ENCODE results near the gene CAMKK1. TPM values are rescaled to one million over a fixed set of nuclear protein-coding genes. Genes with fewer than 3 reads are reported as not detected.

Gene CAMKK1
- total RNA-seq, 1 donor from 2014 or later: 3.8 TPM

DNA sequence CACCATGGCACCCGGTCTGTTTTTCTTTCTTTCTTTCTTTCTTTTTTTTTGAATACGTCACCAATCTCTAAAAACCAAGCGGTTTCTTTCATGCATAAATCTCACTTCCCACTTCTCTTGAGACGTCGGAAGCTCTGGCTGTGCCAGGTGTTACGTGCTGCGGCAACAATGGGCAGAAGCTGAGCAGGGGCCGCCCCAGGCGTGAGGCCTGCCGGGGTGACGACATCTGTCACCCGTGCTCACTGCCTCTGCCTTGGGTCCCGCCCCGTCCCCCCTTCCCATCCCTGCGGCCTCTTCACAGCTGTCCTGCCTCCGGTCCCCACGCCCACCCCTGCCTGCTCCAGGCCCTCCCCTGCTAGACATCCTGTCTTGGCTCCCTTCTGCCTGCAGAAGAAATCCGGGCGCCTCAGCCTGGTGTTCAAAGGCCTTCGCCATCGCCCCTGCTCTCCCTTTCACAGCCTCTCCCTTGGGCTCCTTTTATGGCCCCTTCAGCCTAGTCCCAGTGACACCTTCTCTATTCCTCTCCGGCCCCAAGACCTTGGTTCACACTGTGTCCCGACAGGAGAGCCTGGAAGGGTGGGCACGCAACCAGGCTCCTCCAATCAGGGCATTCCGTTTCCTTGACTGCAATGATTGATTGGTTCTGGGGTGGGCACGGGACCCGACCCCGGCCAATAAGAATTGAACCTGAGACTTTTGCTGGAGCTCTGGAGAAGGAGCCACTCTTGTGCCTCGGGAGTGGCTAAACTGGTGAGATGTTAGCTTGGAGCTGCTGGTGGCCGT lies 18.6 kb upstream of the CAMKK1 start:
- H3K27ac ChIP-seq (ENCODE audit: low read depth, low read length): no peak overlapping the region

GRCh38 chr17:3910420-3911270 lies 17.8 kb upstream of the CAMKK1 start:
- no peak overlapping the region for H3K27ac ChIP-seq (ENCODE audit: low read depth, low read length)

More for the DNA sequence above, 18.6 kb upstream of the CAMKK1 start:
- no peaks in the 10 kb centered on the region for H3K4me1 ChIP-seq (ENCODE audit: insufficient read depth, low read length)
- Mint-ChIP-seq H3K36me3 (ENCODE audit: low read depth, unreplicated experiment) (no peaks in the 10 kb centered on the region), H3K27ac (ENCODE audit: unreplicated experiment) (no peak overlapping the region), H3K4me1 (ENCODE audit: low read depth, unreplicated experiment) (no peaks in the 10 kb centered on the region), H3K4me3 (ENCODE audit: unreplicated experiment) (peak overlapping the region; percentile 64), H3K9me3 (ENCODE audit: unreplicated experiment) (no peaks in the 10 kb centered on the region), H3K27me3 (ENCODE audit: low read depth, unreplicated experiment) (peaks cover 33% of the 10 kb centered on the region)
- H3K9me3 ChIP-seq (ENCODE audit: insufficient read depth, low read depth, low read length): no peaks in the 10 kb centered on the region
- DNase-seq (ENCODE audit: low read depth) (no peak), FAIRE-seq (no peak)
- no peak overlapping the region for H3K4me3 ChIP-seq (ENCODE audit: insufficient read depth, low read depth, low read length)
- no peak for TF ChIP-seq EZH2 (IDR thresholded peaks at IDR 0.05; ENCODE audit: insufficient read depth, low read length)
- TF ChIP-seq, protein P1, sequence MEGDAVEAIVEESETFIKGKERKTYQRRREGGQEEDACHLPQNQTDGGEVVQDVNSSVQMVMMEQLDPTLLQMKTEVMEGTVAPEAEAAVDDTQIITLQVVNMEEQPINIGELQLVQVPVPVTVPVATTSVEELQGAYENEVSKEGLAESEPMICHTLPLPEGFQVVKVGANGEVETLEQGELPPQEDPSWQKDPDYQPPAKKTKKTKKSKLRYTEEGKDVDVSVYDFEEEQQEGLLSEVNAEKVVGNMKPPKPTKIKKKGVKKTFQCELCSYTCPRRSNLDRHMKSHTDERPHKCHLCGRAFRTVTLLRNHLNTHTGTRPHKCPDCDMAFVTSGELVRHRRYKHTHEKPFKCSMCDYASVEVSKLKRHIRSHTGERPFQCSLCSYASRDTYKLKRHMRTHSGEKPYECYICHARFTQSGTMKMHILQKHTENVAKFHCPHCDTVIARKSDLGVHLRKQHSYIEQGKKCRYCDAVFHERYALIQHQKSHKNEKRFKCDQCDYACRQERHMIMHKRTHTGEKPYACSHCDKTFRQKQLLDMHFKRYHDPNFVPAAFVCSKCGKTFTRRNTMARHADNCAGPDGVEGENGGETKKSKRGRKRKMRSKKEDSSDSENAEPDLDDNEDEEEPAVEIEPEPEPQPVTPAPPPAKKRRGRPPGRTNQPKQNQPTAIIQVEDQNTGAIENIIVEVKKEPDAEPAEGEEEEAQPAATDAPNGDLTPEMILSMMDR (IDR thresholded peaks at IDR 0.05; ENCODE audit: insufficient read depth, low read depth, low read length): no peak
- no peaks in the 10 kb centered on the region for H3K79me2 ChIP-seq (ENCODE audit: insufficient read depth, low read length)
- no peak overlapping the region for H2AFZ ChIP-seq (ENCODE audit: low read depth, low read length)
- no peak overlapping the region for H3K9ac ChIP-seq (ENCODE audit: low read length)
- H3K27me3 ChIP-seq (ENCODE audit: insufficient read depth, low read length): no peaks in the 10 kb centered on the region
- no peak overlapping the region for H3K4me2 ChIP-seq (ENCODE audit: low read length)
- no peaks in the 10 kb centered on the region for H3K36me3 ChIP-seq (ENCODE audit: insufficient read depth, low read length)
- H4K20me1 ChIP-seq (ENCODE audit: insufficient read depth, low read length): no peaks in the 10 kb centered on the region

More at GRCh38 chr17:3910420-3911270, 17.8 kb upstream of the CAMKK1 start:
- Histone ChIP-seq H3K4me3 (ENCODE audit: insufficient read depth, low read depth, low read length) (no peak overlapping the region), H3K4me1 (ENCODE audit: insufficient read depth, low read length) (no peaks in the 10 kb centered on the region), H3K36me3 (ENCODE audit: insufficient read depth, low read length) (no peaks in the 10 kb centered on the region), H3K27me3 (ENCODE audit: insufficient read depth, low read length) (no peaks in the 10 kb centered on the region), H3K9me3 (ENCODE audit: insufficient read depth, low read depth, low read length) (no peaks in the 10 kb centered on the region), H2AFZ (ENCODE audit: low read depth, low read length) (no peak overlapping the region), H3K9ac (ENCODE audit: low read length) (no peak overlapping the region), H4K20me1 (ENCODE audit: insufficient read depth, low read length) (no peaks in the 10 kb centered on the region), H3K79me2 (ENCODE audit: insufficient read depth, low read length) (no peaks in the 10 kb centered on the region), H3K4me2 (ENCODE audit: low read length) (no peak overlapping the region)
- no peak for FAIRE-seq
- H3K4me3 Mint-ChIP-seq (ENCODE audit: unreplicated experiment): no peak overlapping the region
- no peaks in the 10 kb centered on the region for H3K9me3 Mint-ChIP-seq (ENCODE audit: unreplicated experiment)
- no peaks in the 10 kb centered on the region for H3K36me3 Mint-ChIP-seq (ENCODE audit: low read depth, unreplicated experiment)
- no peak for TF ChIP-seq EZH2 (IDR thresholded peaks at IDR 0.05; ENCODE audit: insufficient read depth, low read length)
- TF ChIP-seq, protein P1 (IDR thresholded peaks at IDR 0.05; ENCODE audit: insufficient read depth, low read depth, low read length): no peak
- H3K4me1 Mint-ChIP-seq (ENCODE audit: low read depth, unreplicated experiment): no peaks in the 10 kb centered on the region
- no peak overlapping the region for H3K27ac Mint-ChIP-seq (ENCODE audit: unreplicated experiment)
- peaks cover 33% of the 10 kb centered on the region for H3K27me3 Mint-ChIP-seq (ENCODE audit: low read depth, unreplicated experiment)
- no peak for DNase-seq (ENCODE audit: low read depth)

All from astrocyte (in vitro differentiated cells and primary cell).